H1 (cell line): Measurements from ENCODE around the gene CAMKMT. TPM values are rescaled to one million over a fixed set of nuclear protein-coding genes. Genes with fewer than 3 reads are reported as not detected.
A peak's percentile ranks its signal among the peaks of the same experiment; 100 is the strongest.

Source experiments
- CTCF ChIA-PET: fragments of 300-600 bp; sonication (Branson Sonifier 250); formaldehyde crosslinking; loops from one replicate; lab custom pipeline; 2021; ENCODE audit not compliant: partially characterized antibody; lab: Charles Lee
- POLR2A ChIA-PET: fragments of 300-600 bp; sonication (Branson Sonifier 250); formaldehyde crosslinking; loops from one replicate; lab custom pipeline; 2021; ENCODE audit warnings: inconsistent platforms; ENCODE audit not compliant: partially characterized antibody; lab: Charles Lee
- DNase-seq, 2 experiments: peaks; one replicate each; pipeline versions ENCODE4 v3.0.0 to v3.0.0-alpha.2; 2010 to 2022; ENCODE audit warnings: low spot score in 2 of 2, low read depth in 1 of 2, mixed read lengths in 1 of 2
- FAIRE-seq: peaks from 2 replicates; lab custom pipeline; 2011; peaks lifted over from hg19 to GRCh38; lab: Jason Lieb, UNC
- H2AFZ ChIP-seq: 2 replicates; pipeline ENCODE4 v1.8.1; 2012; ENCODE audit warnings: low read length, inconsistent platforms
- H2AK5ac ChIP-seq: 2 replicates; pipeline ENCODE4 v1.6.1; 2013; ENCODE audit warnings: low read depth, low read length
- H2BK120ac ChIP-seq: replicated peaks from 2 replicates; pipeline ENCODE3; 2013; ENCODE audit warnings: low read depth, low read length, inconsistent platforms
- H2BK12ac ChIP-seq: 2 replicates; pipeline ENCODE4 v1.6.1; 2013; ENCODE audit warnings: low read depth, low read length
- H2BK15ac ChIP-seq: 2 replicates; pipeline ENCODE4 v1.6.1; 2013; ENCODE audit warnings: low read length
- H2BK20ac ChIP-seq: 2 replicates; pipeline ENCODE4 v1.6.1; 2013; ENCODE audit warnings: low read length
- H2BK5ac ChIP-seq: 2 replicates; pipeline ENCODE4 v1.6.1; 2013; ENCODE audit warnings: low read depth, low read length
- H3K14ac ChIP-seq: 2 replicates; pipeline ENCODE4 v1.6.1; 2013; ENCODE audit warnings: inconsistent platforms; ENCODE audit not compliant: insufficient read length
- H3K18ac ChIP-seq: 2 replicates; pipeline ENCODE4 v1.6.1; 2013; ENCODE audit warnings: low read length; ENCODE audit errors: extremely low read depth
- H3K23ac ChIP-seq: 2 replicates; pipeline ENCODE4 v1.6.1; 2013; ENCODE audit warnings: inconsistent platforms; ENCODE audit not compliant: insufficient read length
- H3K23me2 ChIP-seq: 2 replicates; pipeline ENCODE4 v1.6.1; 2013; ENCODE audit warnings: low read depth, low read length
- H3K27ac ChIP-seq: 2 replicates; pipeline ENCODE4 v1.6.1; 2011; ENCODE audit warnings: low read depth, low read length, inconsistent platforms
- H3K27me3 ChIP-seq, 4 experiments: replicated peaks in 1 of 4; 1 replicate in 1 of 4; 2 replicates in 3 of 4; pipeline versions ENCODE4 v1.6.1 to v1.8.1; 2011 to 2013; ENCODE audit warnings: low read length in 3 of 4, mild to moderate bottlenecking in 3 of 4, inconsistent platforms in 2 of 4, mixed read lengths in 2 of 4, moderate library complexity in 1 of 4; ENCODE audit not compliant: control insufficient read depth in 3 of 4, insufficient read depth in 3 of 4; ENCODE audit errors: extremely low read depth in 1 of 4
- H3K36me3 ChIP-seq, 4 experiments: 2 replicates each; pipeline versions ENCODE4 v1.6.1 to v1.8.1; 2011 to 2013; ENCODE audit warnings: mild to moderate bottlenecking in 4 of 4, low read length in 3 of 4, moderate library complexity in 2 of 4, control low read depth in 1 of 4, inconsistent platforms in 1 of 4; ENCODE audit not compliant: insufficient read depth in 4 of 4, control insufficient read depth in 2 of 4
- H3K4ac ChIP-seq: replicated peaks from 2 replicates; pipeline ENCODE3; 2013; ENCODE audit warnings: low read length, low read depth, mixed read lengths, inconsistent platforms; ENCODE audit not compliant: insufficient read length
- H3K4me1 ChIP-seq, 4 experiments: replicated peaks in 1 of 4; 1 replicate in 1 of 4; 2 replicates in 3 of 4; pipeline versions ENCODE4 v1.6.1 to v1.8.1; 2011 to 2013; ENCODE audit warnings: low read length in 3 of 4, inconsistent platforms in 2 of 4, mixed read lengths in 1 of 4; ENCODE audit not compliant: insufficient read depth in 4 of 4, control insufficient read depth in 3 of 4
- H3K4me2 ChIP-seq, 2 experiments: 2 replicates each; pipeline versions ENCODE4 v1.6.1 to v1.8.1; 2011 to 2013; ENCODE audit warnings: low read depth in 2 of 2, low read length in 2 of 2, control low read depth in 1 of 2, inconsistent platforms in 1 of 2, mild to moderate bottlenecking in 1 of 2; ENCODE audit not compliant: insufficient read depth in 1 of 2
- H3K4me3 ChIP-seq, 4 experiments: fragments of 200-600, 300-600 bp in 1 of 4; sonication (generic), shearing (Covaris generic), sonication (Bioruptor Twin) in 1 of 4; 2 replicates each; pipeline versions ENCODE4 v1.5.1 to v1.8.1; 2011 to 2016; ENCODE audit warnings: low read length in 4 of 4, low read depth in 3 of 4, control low read depth in 2 of 4, inconsistent platforms in 2 of 4, mild to moderate bottlenecking in 2 of 4, mixed read lengths in 1 of 4, moderate library complexity in 1 of 4; ENCODE audit not compliant: insufficient read depth in 2 of 4; ENCODE audit errors: extremely low read depth in 1 of 4
- H3K56ac ChIP-seq: replicated peaks from 2 replicates; pipeline ENCODE3; 2013; ENCODE audit warnings: low read depth, mild to moderate bottlenecking, mixed read lengths, low read length, inconsistent platforms; ENCODE audit not compliant: insufficient read length
- H3K79me1 ChIP-seq: 2 replicates; pipeline ENCODE4 v1.6.1; 2013; ENCODE audit warnings: low read depth, low read length, control low read depth
- H3K79me2 ChIP-seq, 2 experiments: 2 replicates each; pipeline versions ENCODE4 v1.6.1 to v1.8.1; 2012 to 2013; ENCODE audit warnings: low read length in 2 of 2, mild to moderate bottlenecking in 2 of 2, inconsistent platforms in 1 of 2; ENCODE audit not compliant: insufficient read depth in 2 of 2, control insufficient read depth in 1 of 2
- H3K9ac ChIP-seq, 4 experiments: replicated peaks in 1 of 4; 1 replicate in 1 of 4; 2 replicates in 3 of 4; pipeline versions ENCODE4 v1.6.1 to v1.8.1; 2011 to 2013; ENCODE audit warnings: low read depth in 3 of 4, low read length in 3 of 4, control low read depth in 2 of 4, mild to moderate bottlenecking in 2 of 4, moderate library complexity in 2 of 4, inconsistent platforms in 1 of 4; ENCODE audit errors: extremely low read depth in 1 of 4
- H3K9me3 ChIP-seq, 2 experiments: 2 replicates each; pipeline versions ENCODE4 v1.6.1 to v1.8.1; 2012 to 2013; ENCODE audit warnings: mild to moderate bottlenecking in 2 of 2, moderate library complexity in 2 of 2, control low read depth in 1 of 2, inconsistent platforms in 1 of 2, low read depth in 1 of 2, low read length in 1 of 2, mixed read lengths in 1 of 2; ENCODE audit not compliant: insufficient read depth in 2 of 2
- H4K20me1 ChIP-seq, 2 experiments: replicated peaks in 1 of 2; 2 replicates each; pipeline versions ENCODE3 to v1.8.1; 2011 to 2013; ENCODE audit warnings: inconsistent platforms in 2 of 2, low read length in 2 of 2, mild to moderate bottlenecking in 1 of 2; ENCODE audit not compliant: insufficient read depth in 2 of 2, control insufficient read depth in 1 of 2
- H4K5ac ChIP-seq: 2 replicates; pipeline ENCODE4 v1.6.1; 2013; ENCODE audit warnings: low read length, low read depth, mixed read lengths, inconsistent platforms; ENCODE audit not compliant: insufficient read length
- H4K8ac ChIP-seq: 2 replicates; pipeline ENCODE4 v1.8.0; 2013; ENCODE audit warnings: mild to moderate bottlenecking, moderate library complexity, low read length, inconsistent platforms; ENCODE audit not compliant: insufficient read depth; ENCODE audit errors: extremely low read depth
- H4K91ac ChIP-seq: replicated peaks from 2 replicates; pipeline ENCODE3; 2013; ENCODE audit warnings: low read length, mixed read lengths, inconsistent platforms; ENCODE audit not compliant: insufficient read length
- SAP30 ChIP-seq: fragments of 300-600 bp; sonication (generic); IDR thresholded peaks from 2 replicates; pipeline ENCODE4 v1.7.1; 2012; ENCODE audit warnings: low read length, moderate library complexity, mild to moderate bottlenecking, inconsistent platforms; ENCODE audit not compliant: insufficient read depth, insufficient replicate concordance
- SIN3A ChIP-seq, 2 experiments: IDR thresholded peaks in 1 of 2; conservative IDR thresholded peaks in 1 of 2; 2 replicates each; pipeline ENCODE4 v1.6.1; 2011 to 2012; ENCODE audit warnings: low read length in 2 of 2, improper control_type of control experiment in 1 of 2, low read depth in 1 of 2, mild to moderate bottlenecking in 1 of 2
- ZNF274 ChIP-seq: IDR thresholded peaks from 2 replicates; pipeline ENCODE4 v1.7.0; 2012; ENCODE audit warnings: low read length, borderline replicate concordance; ENCODE audit errors: extremely low read depth
- WGBS, 2 experiments: shearing (Covaris generic) in 1 of 2; methylation state at CpG; one replicate each; pipeline versions ENCODE4 v1.1.6 to v1.1.7; 2013 to 2015; ENCODE audit warnings: low lambda C conversion rate in 2 of 2, mixed read lengths in 2 of 2, inconsistent platforms in 1 of 2, low coverage in 1 of 2, missing lambda C conversion rate in 1 of 2; ENCODE audit not compliant: insufficient replicate concordance in 2 of 2, insufficient coverage in 1 of 2, insufficient read length in 1 of 2; ENCODE audit errors: extremely low coverage in 1 of 2, missing lambda C conversion rate in 1 of 2; 5-methylcytosine and 5-hydroxymethylcytosine counted together
- polyA plus RNA-seq, 7 experiments: library from polyadenylated mRNA; depleted of rRNA in 3 of 7; stranded (reverse) in 5 of 7; unstranded in 2 of 7; fragments of >200 nt in 5 of 7; fragments of 200-250 nt in 2 of 7; gene quantifications; 1 replicate in 5 of 7; 2 replicates in 1 of 7; 4 replicates in 1 of 7; pipeline versions ENCODE4 v1.2.1 to v1.2.3, GENCODE V29; 2011 to 2013; ENCODE audit warnings: missing spikeins in 2 of 7, mixed read lengths in 2 of 7
- total RNA-seq: library from RNA; stranded (reverse); fragmentation: NEBNext Ultra II Directional; extraction: Animal tissue kit (Norgen Biotek cat#: 25700); gene quantifications from 2 replicates; pipeline ENCODE4 v1.2.1, GENCODE V29; 2021

The CAMKMT gene
- total and polyA plus RNA-seq, 2 of the 8 experiments (the other 6 are each of a cell fraction or from before 2014, with no cell fraction given): 14.7 to 22.4 TPM

- peak overlapping the region; percentile 100 for H3K27ac ChIP-seq
- H3K36me3 ChIP-seq: no peaks in the 10 kb centered on the region
- no peaks in the 10 kb centered on the region for H3K79me1 ChIP-seq
- H3K23me2 ChIP-seq: peaks cover 11% of the 10 kb centered on the region
- CTCF ChIA-PET: interaction anchor here (1.1 to 1.9 kb wide), 2 partner anchors 11 to 250 kb away, joined by 3 to 7 read pairs; no protein-coding TSS in a partner anchor
- peak overlapping the region; percentile 100 for H2AFZ ChIP-seq
- TF ChIP-seq SIN3A (conservative IDR thresholded peaks at IDR 0.05 in 1 of 2, IDR thresholded peaks at IDR 0.05 in 1 of 2; ENCODE audit: low read depth in 1 of 2, low read length in 2 of 2): no peak
- TF ChIP-seq SAP30: peak; percentile 78
- TF ChIP-seq ZNF274: no peak
- no peak overlapping the region for H4K91ac ChIP-seq
- no peak overlapping the region for H3K18ac ChIP-seq
- H2BK5ac ChIP-seq: peak overlapping the region; percentile 100; the same call in 1 of the 2 replicates
- peak overlapping the region; percentile 72 to 90 for H3K4me2 ChIP-seq
- FAIRE-seq (no peak), DNase-seq (no peak)
- no peak overlapping the region for H2BK15ac ChIP-seq
- H3K4me1 ChIP-seq: peaks cover 0 to 3% (median 3%) of the 10 kb centered on the region in 4 experiments; a peak in 3 of 7 replicates
- H2BK20ac ChIP-seq: no peak overlapping the region
- 7% methylated on average over 19 of the region's 19 CpGs; no CpG with 5 or more reads in 1 of the 2 experiments for WGBS, 2 experiments
- H3K56ac ChIP-seq: no peak overlapping the region
- peak overlapping the region; percentile 79 to 92 (median 88) for H3K4me3 ChIP-seq
- peak overlapping the region; percentile 7 for H4K5ac ChIP-seq
- H3K27me3 ChIP-seq: no peaks in the 10 kb centered on the region
- no peak overlapping the region for H2AK5ac ChIP-seq
- H3K23ac ChIP-seq: no peak overlapping the region
- peak overlapping the region; percentile 82; the same call in 1 of the 2 replicates for H4K8ac ChIP-seq
- no peak overlapping the region for H3K14ac ChIP-seq
- peaks cover 5 to 54% of the 10 kb centered on the region in 2 experiments for H3K79me2 ChIP-seq
- H2BK120ac ChIP-seq: no peak overlapping the region
- H3K4ac ChIP-seq: no peak overlapping the region
- POLR2A ChIA-PET: interaction anchor here (0.7 to 2.7 kb wide), 11 partner anchors 8 to 441 kb away, joined by 3 to 11 read pairs (median 4); no protein-coding TSS in a partner anchor
- peak overlapping the region; percentile 74 to 99 (median 88) for H3K9ac ChIP-seq
- H3K9me3 ChIP-seq: no peaks in the 10 kb centered on the region
- no peak overlapping the region; the same call in 1 of the 2 replicates for H2BK12ac ChIP-seq
- no peaks in the 10 kb centered on the region for H4K20me1 ChIP-seq
These were observed 908 bp upstream of the CAMKMT start for GRCh38 chr2:44360749-44361329.
